SK-N-SH treated with all-trans-retinoic acid at 6 μM for 48 hours (cell line): ENCODE measurements around the gene SLC27A5.

Experiments used
- ATAC-seq: fragments of 200-7000 bp; cut with Tn5 transposase; 3 replicates; pipeline ENCODE4 v1.9.1; 2020; ENCODE audit warnings: mild to moderate bottlenecking, moderate library complexity
- ARNTL ChIP-seq: fragments of 450-650 bp; formaldehyde crosslinking; IDR thresholded peaks from 2 replicates; pipeline ENCODE4 v1.5.0; 2020; ENCODE audit warnings: low read depth, mild to moderate bottlenecking, moderate library complexity, borderline replicate concordance
- CSDC2 ChIP-seq: fragments of 250-450 bp; sonication (Bioruptor Pico); IDR thresholded peaks from 2 replicates; pipeline ENCODE4 v1.5.0; 2020; ENCODE audit warnings: mild to moderate bottlenecking, moderate library complexity
- ESRRG ChIP-seq: fragments of 250-450 bp; sonication (Bioruptor Pico); IDR thresholded peaks from 2 replicates; pipeline ENCODE4 v1.6.1; 2021; ENCODE audit warnings: mild to moderate bottlenecking
- ISL1 ChIP-seq: fragments of 250-450 bp; sonication (Bioruptor Pico); IDR thresholded peaks from 2 replicates; pipeline ENCODE4 v2.1.2; 2022; ENCODE audit warnings: mild to moderate bottlenecking, moderate library complexity
- PATZ1 ChIP-seq: fragments of 250-450 bp; sonication (Bioruptor Pico); IDR thresholded peaks from 2 replicates; pipeline ENCODE4 v1.8.0; 2020; ENCODE audit warnings: mild to moderate bottlenecking, moderate library complexity, borderline replicate concordance
- POU6F1 ChIP-seq: fragments of 250-450 bp; sonication (Bioruptor Pico); IDR thresholded peaks from 2 replicates; pipeline ENCODE4 v1.8.0; 2021; ENCODE audit warnings: low read depth, mild to moderate bottlenecking, moderate library complexity, borderline replicate concordance
- PPARA ChIP-seq: fragments of 250-450 bp; sonication (Bioruptor Pico); IDR thresholded peaks from 2 replicates; pipeline ENCODE4 v1.5.0; 2020; ENCODE audit warnings: mild to moderate bottlenecking, borderline replicate concordance
- RARB ChIP-seq: fragments of 250-450 bp; sonication (Bioruptor Pico); IDR thresholded peaks from 2 replicates; pipeline ENCODE4 v1.8.0; 2021; ENCODE audit warnings: mild to moderate bottlenecking, moderate library complexity
- SNAI2 ChIP-seq: fragments of 250-450 bp; sonication (Bioruptor Pico); IDR thresholded peaks from 2 replicates; pipeline ENCODE4 v1.5.0; 2020; ENCODE audit warnings: mild to moderate bottlenecking, moderate library complexity
- TCF4 ChIP-seq: fragments of 250-450 bp; sonication (Bioruptor Pico); IDR thresholded peaks from 2 replicates; pipeline ENCODE4 v1.8.0; 2021; ENCODE audit warnings: mild to moderate bottlenecking, moderate library complexity, borderline replicate concordance
- TOX ChIP-seq: fragments of 250-450 bp; sonication (Bioruptor Pico); IDR thresholded peaks from 2 replicates; pipeline ENCODE4 v1.8.0; 2021; ENCODE audit warnings: mild to moderate bottlenecking, moderate library complexity, borderline replicate concordance
- TSHZ2 ChIP-seq: fragments of 250-450 bp; sonication (Bioruptor Pico); IDR thresholded peaks from 2 replicates; pipeline ENCODE4 v1.5.0; 2020; ENCODE audit warnings: mild to moderate bottlenecking, moderate library complexity
- ZC3H10 ChIP-seq: fragments of 250-450 bp; sonication (Bioruptor Pico); IDR thresholded peaks from 2 replicates; pipeline ENCODE4 v1.5.1; 2021; ENCODE audit warnings: mild to moderate bottlenecking, moderate library complexity
- ZFP3 ChIP-seq: fragments of 250-450 bp; sonication (Bioruptor Pico); IDR thresholded peaks from 2 replicates; pipeline ENCODE4 v1.5.0; 2020; ENCODE audit warnings: mild to moderate bottlenecking, moderate library complexity
- ZFP30 ChIP-seq: fragments of 450-650 bp; formaldehyde crosslinking; IDR thresholded peaks from 2 replicates; pipeline ENCODE4 v1.5.0; 2022; ENCODE audit warnings: mild to moderate bottlenecking, moderate library complexity
- ZNF8 ChIP-seq: fragments of 450-650 bp; formaldehyde crosslinking; IDR thresholded peaks from 2 replicates; pipeline ENCODE4 v1.5.0; 2020; ENCODE audit warnings: mild to moderate bottlenecking, moderate library complexity

Gene SLC27A5

GRCh38 chr19:58455306-58455705, 56.5 kb downstream of the SLC27A5 start:
- ATAC-seq = no peak
- TF ChIP-seq ESRRG (CRISPR knock-in tag) (no peak), TSHZ2 (no peak), ARNTL (CRISPR knock-in tag) (no peak), SNAI2 (CRISPR knock-in tag) (no peak), ZC3H10 (CRISPR knock-in tag) (no peak), PPARA (CRISPR knock-in tag) (no peak), ZFP3 (CRISPR knock-in tag) (no peak), TCF4 (CRISPR knock-in tag) (no peak), ZNF8 (no peak), RARB (CRISPR knock-in tag) (no peak), PATZ1 (CRISPR knock-in tag) (no peak), POU6F1 (CRISPR knock-in tag) (no peak), ISL1 (CRISPR knock-in tag) (no peak), ZFP30 (CRISPR knock-in tag) (no peak)

- ATAC-seq = no peak
- TF ChIP-seq PATZ1 (CRISPR knock-in tag) (no peak), TSHZ2 (no peak), CSDC2 (CRISPR knock-in tag) (no peak), TOX (CRISPR knock-in tag) (no peak), POU6F1 (CRISPR knock-in tag) (no peak), ZNF8 (no peak), ARNTL (CRISPR knock-in tag) (no peak)
These were observed 58.0 kb downstream of the SLC27A5 start for GRCh38 chr19:58453743-58454142.
